Measurements from ENCODE around the gene USP21.

Gene USP21

GRCh38 chr1:161200992-161201835 lies 41.9 kb downstream of the USP21 start:
- FAIRE-seq: no peak
- no peak for TF ChIP-seq POU2F2 (IDR thresholded peaks at IDR 0.05; ENCODE audit: low read depth, low read length)
- no peak for TF ChIP-seq POLR2A (IDR thresholded peaks at IDR 0.05; ENCODE audit: low read depth, low read length)
- TF ChIP-seq PAX5 (IDR thresholded peaks at IDR 0.05; ENCODE audit: insufficient read depth, low read length, severe bottlenecking): no peak
- no peak for TF ChIP-seq SPI1 (IDR thresholded peaks at IDR 0.05; ENCODE audit: low read depth, low read length)
- TF ChIP-seq POLR2AphosphoS5 (IDR thresholded peaks at IDR 0.05; ENCODE audit: low read depth, low read length): no peak
- DNase-seq (ENCODE audit: insufficient read length, low spot score): no peak

GRCh38 chr1:161201836-161202712 lies 42.8 kb downstream of the USP21 start, which contains the start of gene NDUFS2:
Gene NDUFS2 (plus strand): TSS chr1:161202367. CDS start chr1:161202386, 19 bp downstream.
- TF ChIP-seq POLR2A (IDR thresholded peaks at IDR 0.05; ENCODE audit: low read depth, low read length) (peak; percentile 93), SPI1 (IDR thresholded peaks at IDR 0.05; ENCODE audit: low read depth, low read length) (no peak), POLR2AphosphoS5 (IDR thresholded peaks at IDR 0.05; ENCODE audit: low read depth, low read length) (peak; percentile 78), PAX5 (IDR thresholded peaks at IDR 0.05; ENCODE audit: insufficient read depth, low read length, severe bottlenecking) (no peak), TAF1 (IDR thresholded peaks at IDR 0.05; ENCODE audit: low read depth, low read length) (peak; percentile 98), POU2F2 (IDR thresholded peaks at IDR 0.05; ENCODE audit: low read depth, low read length) (peak; percentile 72)
- peak; percentile 89 for DNase-seq (ENCODE audit: insufficient read length, low spot score)
- FAIRE-seq: peak; percentile 95

GRCh38 chr1:161206411-161207140 lies 47.3 kb downstream of the USP21 start:
- no peak for FAIRE-seq
- DNase-seq (ENCODE audit: insufficient read length, low spot score): no peak
- no peak for TF ChIP-seq POLR2A (IDR thresholded peaks at IDR 0.05; ENCODE audit: low read depth, low read length)
- TF ChIP-seq PAX5 (IDR thresholded peaks at IDR 0.05; ENCODE audit: insufficient read depth, low read length, severe bottlenecking): no peak
- no peak for TF ChIP-seq POU2F2 (IDR thresholded peaks at IDR 0.05; ENCODE audit: low read depth, low read length)
- TF ChIP-seq POLR2AphosphoS5 (IDR thresholded peaks at IDR 0.05; ENCODE audit: low read depth, low read length): no peak
- TF ChIP-seq SPI1 (IDR thresholded peaks at IDR 0.05; ENCODE audit: low read depth, low read length): no peak
- TF ChIP-seq TAF1 (IDR thresholded peaks at IDR 0.05; ENCODE audit: low read depth, low read length): no peak

GRCh38 chr1:161207173-161207572 lies 47.9 kb downstream of the USP21 start:
- no peak for TF ChIP-seq PAX5 (IDR thresholded peaks at IDR 0.05; ENCODE audit: insufficient read depth, low read length, severe bottlenecking)
- TF ChIP-seq TAF1 (IDR thresholded peaks at IDR 0.05; ENCODE audit: low read depth, low read length): no peak
- TF ChIP-seq SPI1 (IDR thresholded peaks at IDR 0.05; ENCODE audit: low read depth, low read length): no peak
- DNase-seq (ENCODE audit: insufficient read length, low spot score) (no peak), FAIRE-seq (no peak)

- TF ChIP-seq PAX5 (IDR thresholded peaks at IDR 0.05; ENCODE audit: insufficient read depth, low read length, severe bottlenecking) (no peak), POU2F2 (IDR thresholded peaks at IDR 0.05; ENCODE audit: low read depth, low read length) (peak; percentile 63; the same call in 1 of the 2 replicates), SPI1 (IDR thresholded peaks at IDR 0.05; ENCODE audit: low read depth, low read length) (peak; percentile 43; the same call in 1 of the 2 replicates)
- peak; percentile 88 for FAIRE-seq
- DNase-seq (ENCODE audit: insufficient read length, low spot score): peak; percentile 50
Measured at GRCh38 chr1:161209790-161210409, 50.6 kb downstream of the USP21 start.

- DNase-seq (ENCODE audit: insufficient read length, low spot score): no peak
- no peak for FAIRE-seq
- TF ChIP-seq POU2F2 (IDR thresholded peaks at IDR 0.05; ENCODE audit: low read depth, low read length): no peak
- no peak for TF ChIP-seq PAX5 (IDR thresholded peaks at IDR 0.05; ENCODE audit: insufficient read depth, low read length, severe bottlenecking)
- no peak for TF ChIP-seq TAF1 (IDR thresholded peaks at IDR 0.05; ENCODE audit: low read depth, low read length)
- TF ChIP-seq POLR2AphosphoS5 (IDR thresholded peaks at IDR 0.05; ENCODE audit: low read depth, low read length): no peak
- no peak for TF ChIP-seq SPI1 (IDR thresholded peaks at IDR 0.05; ENCODE audit: low read depth, low read length)
- no peak for TF ChIP-seq POLR2A (IDR thresholded peaks at IDR 0.05; ENCODE audit: low read depth, low read length)
Measured at GRCh38 chr1:161214369-161214768, 55.1 kb downstream of the USP21 start.

GRCh38 chr1:161215076-161215475 lies 55.8 kb downstream of the USP21 start, which contains the start of gene FCER1G:
Gene FCER1G (plus strand): TSS chr1:161215295. CDS start chr1:161215322, 27 bp downstream.
- no peak for FAIRE-seq
- no peak for DNase-seq (ENCODE audit: insufficient read length, low spot score)

More at GRCh38 chr1:161215076-161215475, 55.8 kb downstream of the USP21 start, which contains the start of gene FCER1G:
- no peak for TF ChIP-seq PAX5 (IDR thresholded peaks at IDR 0.05; ENCODE audit: insufficient read depth, low read length, severe bottlenecking)
- TF ChIP-seq POLR2AphosphoS5 (IDR thresholded peaks at IDR 0.05; ENCODE audit: low read depth, low read length): no peak
- TF ChIP-seq SPI1 (IDR thresholded peaks at IDR 0.05; ENCODE audit: low read depth, low read length): no peak
- no peak for TF ChIP-seq POLR2A (IDR thresholded peaks at IDR 0.05; ENCODE audit: low read depth, low read length)

Measured in GM12891 (cell line).